ENCODE results near the gene EEPD1.
A peak's percentile ranks its signal among the peaks of the same experiment; 100 is the strongest.

The EEPD1 gene

DNA sequence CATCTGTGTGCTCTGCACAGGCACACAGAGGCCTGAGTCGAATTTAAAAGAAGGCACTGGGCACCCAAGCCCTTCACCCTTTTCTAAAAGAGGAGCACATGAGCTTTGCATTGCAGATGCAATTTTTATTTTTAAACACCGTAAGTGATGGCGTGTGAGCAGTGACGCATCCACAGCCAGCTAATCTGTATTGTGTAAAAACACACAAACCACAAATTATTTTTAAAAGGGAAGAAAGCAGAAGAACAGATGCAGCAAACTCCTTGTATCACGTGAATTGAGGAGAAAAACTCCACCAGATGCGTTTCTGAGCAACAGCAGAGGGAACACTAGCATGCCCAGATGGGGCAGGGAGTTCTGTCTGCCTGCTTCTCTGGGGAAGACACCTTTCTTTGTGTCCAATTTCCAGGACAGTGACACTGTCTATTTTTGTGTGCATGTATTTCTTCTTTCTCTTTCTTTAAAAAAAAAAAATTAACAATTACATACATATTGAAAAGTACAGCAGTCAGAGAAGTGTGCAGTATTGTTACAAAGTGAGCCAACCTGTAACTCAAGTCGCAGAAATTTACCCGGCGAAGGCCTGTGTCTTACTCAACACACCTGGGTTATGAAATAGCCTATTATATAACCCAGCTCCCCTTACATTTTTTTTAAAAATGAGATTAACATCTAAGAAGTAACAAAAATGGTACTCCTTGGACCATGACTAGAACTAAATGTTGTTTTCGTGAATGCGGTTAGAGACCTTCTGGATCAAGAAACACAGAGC lies 39.2 kb downstream of the EEPD1 start:
- peak; percentile 39 for DNase-seq

DNA sequence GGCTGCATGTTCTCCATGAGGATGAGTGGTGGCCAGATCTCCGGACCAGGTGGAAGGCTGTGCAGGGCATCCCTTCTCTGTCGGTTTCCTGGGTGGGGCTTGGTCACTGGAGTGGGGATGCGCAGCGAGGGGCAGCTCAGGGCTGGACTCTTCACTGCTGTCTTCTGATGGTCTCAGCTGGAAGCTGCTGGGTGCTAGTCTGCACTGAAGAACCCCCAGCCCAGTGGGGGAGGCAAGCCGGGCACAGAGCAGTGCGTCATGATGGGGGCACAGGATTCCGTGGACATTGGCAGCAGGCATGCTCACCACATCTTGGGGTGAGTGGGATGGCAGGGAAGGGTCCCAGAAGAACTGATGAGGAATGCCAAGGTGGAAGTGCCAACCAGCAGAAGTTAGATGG lies 39.8 kb downstream of the EEPD1 start:
- no peak for DNase-seq

DNA sequence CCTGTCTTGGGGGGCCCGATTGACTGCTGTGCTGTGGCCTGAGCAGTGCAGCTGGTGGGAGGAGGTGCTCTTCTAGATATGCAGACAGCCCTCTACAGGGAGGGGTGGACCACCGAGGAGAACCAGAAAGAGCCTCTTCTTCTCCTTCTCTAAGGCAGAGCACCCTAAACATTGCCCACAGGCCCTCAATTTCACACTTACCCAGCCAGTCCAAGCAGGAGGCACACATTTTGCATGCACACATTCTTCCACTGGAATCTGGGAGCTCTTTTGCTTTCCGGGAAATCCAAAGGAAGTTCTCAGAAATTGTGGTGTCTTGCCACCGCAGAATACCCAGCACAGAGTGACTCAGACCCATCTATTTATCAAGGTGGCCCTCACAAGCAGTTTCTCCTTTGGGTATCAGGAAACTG lies 45.8 kb downstream of the EEPD1 start:
- DNase-seq = no peak

DNA sequence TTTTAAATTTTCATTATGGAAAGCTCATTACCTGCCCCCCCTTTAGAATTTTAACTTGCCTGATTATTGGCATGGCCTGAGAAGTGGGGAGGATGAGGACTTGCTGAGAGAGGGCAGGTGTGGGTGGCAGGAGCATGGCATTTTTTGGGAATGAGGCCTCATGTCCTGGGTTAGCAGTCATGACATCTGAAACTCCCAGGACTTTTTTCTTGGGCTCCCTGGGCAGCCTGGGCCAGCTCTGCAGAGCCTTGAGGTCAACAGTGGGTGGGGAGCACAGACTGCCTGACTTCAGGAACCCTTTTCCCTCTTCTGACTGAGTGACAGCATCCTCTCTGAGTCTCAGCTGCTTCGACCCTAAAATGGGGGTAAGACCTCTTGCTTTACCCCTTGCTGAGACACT lies 46.3 kb downstream of the EEPD1 start:
- no peak for DNase-seq

DNA sequence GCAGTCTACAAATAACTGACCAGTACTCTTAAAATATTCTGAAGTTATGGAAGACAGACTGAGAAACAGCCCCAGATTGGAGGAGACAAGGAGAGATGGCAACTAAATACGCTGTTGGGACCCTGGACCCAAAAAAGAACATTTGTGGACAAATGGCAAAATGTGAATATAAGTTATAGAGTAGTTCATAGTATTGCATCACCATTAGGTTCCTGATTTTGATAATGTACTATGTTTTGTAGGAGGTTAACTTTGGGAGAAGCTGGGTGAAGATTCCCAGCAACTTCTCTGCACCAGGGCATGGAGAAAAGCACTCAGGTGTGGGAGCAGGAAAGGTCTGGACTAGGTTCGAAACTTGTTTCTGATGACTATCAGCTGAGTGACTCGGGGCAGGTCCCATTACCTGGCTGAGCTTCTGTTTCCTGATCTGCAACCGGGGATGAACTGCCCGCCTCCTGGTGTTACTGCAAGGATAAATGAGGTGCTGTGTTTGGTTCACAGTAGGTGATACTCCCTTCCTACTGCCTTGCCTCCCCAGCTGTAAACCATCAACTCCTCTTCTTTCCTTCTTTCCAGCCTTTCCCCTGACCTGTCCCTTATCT lies 48.2 kb downstream of the EEPD1 start:
- no peak for DNase-seq

DNA sequence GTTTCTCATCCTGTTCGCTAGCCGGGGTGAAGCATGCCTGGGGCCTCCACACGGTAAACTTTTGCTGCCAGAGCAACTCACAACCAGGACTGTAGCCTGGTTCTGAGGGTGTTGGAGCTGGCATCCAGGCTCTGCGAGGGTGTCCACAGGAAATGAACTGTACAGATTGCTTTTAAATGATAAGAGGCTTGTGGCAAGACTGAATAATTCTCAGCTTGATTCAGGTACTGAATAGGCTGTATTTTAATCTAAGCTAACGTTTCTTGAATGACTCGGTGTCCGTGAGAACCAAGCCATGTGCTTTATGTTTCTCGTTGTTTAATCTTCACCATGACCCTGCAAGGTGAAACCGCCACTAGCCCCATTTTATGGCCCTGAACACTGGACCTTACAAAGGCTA lies 49.3 kb downstream of the EEPD1 start:
- DNase-seq = no peak

DNA sequence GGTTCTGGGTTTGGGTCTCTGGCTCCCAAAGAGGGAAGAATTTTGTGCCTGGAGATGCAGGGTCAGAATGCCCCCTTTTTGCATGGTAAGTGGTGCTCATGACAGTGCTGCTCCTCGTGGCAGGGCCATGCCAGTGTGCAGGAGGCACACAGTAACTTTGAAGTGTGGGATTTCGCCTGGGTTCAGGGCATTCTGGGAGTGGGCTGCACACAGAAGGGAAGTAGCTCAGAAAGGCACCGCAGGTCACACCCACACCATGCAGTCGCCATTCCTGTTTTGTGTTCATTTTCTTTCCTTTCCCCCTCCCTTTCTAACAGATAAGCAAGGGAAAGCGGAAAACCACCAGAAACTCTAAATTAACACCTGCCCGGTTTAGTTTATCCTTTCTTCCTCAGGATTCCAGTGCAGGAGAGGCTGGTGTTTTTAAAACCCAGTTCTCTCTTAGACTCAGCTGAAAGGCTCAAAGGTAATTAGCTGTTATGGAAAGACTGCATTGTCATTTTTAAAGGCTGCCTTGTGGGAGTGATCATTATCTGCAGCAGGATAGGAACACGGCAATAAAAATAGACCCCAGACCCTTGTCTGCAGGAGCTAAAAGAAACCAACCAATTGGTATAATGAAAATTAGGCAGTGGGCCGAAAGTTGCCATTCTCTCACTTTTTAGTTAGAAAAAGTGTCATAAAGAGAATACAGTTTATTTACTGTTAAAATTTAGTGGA lies 50.2 kb downstream of the EEPD1 start:
- peak; percentile 21 for DNase-seq

DNA sequence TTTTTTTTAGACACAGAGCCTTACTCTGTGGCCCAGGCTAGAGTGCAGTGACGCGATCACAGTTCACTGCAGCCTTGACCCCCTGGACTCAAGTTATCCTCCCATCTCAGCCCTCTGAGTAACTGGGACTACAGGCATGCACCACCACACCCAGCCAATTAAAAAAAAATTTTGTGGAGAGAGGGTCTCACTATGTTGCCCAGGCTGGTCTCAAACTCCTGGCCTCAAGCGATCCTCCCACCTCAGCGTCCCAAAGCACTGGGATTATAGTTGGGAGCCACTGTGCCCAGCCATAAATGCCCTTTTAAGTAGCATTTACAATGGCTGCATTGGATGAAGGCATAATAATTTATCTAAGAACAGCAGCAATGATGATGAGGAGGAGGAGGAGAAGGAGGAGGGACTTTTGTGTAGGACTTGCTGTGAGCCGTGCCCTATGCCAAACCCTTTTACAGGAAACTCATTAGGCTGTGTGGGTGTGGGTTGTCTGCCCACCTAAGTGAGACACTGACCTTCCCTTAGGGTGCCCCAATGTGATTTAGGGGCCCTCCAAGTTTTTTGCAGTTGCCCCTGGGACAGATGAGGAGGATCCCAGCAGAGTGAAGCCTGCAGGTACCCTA lies 51.1 kb downstream of the EEPD1 start:
- no peak for DNase-seq

DNA sequence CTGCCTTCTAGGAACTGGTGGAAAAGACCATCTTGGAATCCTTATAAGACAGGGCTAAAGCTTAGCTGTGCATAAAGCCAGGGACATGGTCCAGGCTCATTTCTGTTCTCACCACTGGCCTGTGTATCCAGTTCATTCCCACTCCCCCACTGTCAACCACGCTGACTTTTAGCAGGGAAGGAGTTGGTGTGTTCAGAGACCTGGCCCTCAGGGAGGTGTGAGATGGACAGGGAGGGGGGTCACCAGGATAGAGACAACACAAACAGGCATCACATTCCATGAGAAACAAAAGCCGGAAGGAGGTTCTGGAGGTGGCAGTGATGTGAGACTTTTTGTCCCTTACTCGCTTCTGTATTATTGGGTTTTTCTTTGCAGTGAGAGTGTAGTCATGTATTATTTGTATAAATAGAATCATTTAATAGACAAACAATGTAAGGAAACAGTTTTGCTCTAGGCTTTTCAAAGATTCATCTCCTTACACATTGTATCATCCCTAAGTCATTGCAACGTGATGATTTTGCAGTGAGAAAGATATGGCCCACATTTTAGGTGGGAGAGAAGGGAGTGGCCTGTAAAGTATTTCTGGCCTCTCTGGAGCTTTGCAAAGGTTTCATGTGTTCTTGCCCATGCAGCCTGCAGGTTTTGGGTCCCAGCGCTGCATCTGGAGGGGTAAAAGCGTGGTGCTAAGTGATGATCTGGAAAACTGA lies 52.0 kb downstream of the EEPD1 start:
- DNase-seq = peak; percentile 29

DNA sequence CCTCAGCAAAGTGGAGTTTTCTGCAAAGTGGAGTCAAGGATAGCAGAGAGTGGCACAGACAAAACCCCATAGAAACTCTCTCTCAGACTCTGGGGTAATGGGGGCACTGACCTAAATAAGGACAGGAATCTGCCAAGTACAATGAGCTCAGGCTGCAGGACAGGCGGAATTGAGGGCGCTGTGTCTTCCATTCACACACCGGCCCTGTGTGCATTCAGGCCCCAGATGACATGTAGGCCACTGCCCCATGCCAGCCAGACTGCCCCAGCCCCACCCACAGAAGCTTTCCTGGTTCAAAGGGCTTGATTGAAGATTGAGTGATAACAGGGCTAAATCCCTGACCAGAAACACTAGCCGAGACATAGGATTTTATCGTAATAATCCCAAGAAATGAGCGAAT lies 52.7 kb downstream of the EEPD1 start:
- DNase-seq = peak; percentile 73

DNA sequence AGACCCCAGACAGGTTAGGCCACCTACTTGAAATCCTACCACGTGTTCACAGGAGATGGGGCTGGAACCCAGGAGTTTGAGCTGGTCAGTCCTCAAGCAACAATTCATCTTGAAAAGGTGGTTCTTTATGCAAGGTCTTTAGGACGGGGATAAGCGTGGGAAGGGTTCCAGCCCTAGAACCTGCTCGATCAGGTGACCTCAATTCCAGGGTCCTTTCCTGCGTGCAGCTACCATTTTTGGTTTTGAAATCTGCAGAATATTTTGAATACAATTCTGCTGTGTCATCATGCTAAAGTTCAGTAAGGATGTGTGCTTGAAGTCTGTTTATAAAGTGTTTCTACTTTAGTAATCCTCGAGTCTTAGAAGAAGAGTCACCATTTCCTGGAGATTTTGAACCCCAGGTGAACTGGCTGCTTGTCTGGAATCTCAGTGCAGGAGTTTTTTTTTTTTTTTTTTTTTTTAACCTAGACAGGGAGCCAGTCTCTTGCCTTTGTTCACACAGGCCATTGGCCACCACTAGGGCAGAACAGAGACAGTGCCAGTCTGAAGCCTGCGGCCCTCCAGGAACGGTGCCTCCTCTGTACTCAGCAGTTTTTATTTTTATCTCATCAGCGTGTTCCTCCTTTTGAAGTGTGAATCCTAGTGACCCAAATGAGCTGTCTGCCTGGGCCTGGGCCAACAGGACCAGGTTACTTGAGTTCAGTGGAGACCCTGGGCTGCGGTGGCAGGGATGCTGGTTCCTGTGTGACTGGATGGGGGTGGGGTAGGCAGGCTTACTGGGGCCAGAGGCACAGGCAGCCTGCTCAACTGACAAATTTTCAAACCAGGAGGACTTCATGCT lies 54.6 kb downstream of the EEPD1 start:
- peak; percentile 46 for DNase-seq

DNA sequence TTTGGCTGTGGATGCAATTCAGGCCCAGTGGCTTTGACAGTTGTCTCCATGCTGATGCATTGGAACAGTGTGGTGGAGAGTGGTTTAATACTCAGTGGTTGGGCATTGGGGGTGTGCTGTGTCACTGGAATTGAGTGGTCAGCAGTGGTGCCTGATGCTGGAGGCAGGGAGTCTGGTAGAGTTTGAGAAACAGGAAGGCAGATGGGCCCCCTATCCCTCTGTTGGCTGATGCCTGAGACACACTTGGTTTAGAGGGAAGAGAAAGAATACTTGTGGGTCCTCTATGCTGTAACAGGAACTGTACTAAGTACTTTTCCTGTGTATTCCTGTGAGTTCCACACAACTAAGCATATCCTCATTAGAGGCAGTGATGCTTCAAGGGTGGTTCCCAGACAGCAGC lies 55.4 kb downstream of the EEPD1 start:
- DNase-seq = peak; percentile 21

DNA sequence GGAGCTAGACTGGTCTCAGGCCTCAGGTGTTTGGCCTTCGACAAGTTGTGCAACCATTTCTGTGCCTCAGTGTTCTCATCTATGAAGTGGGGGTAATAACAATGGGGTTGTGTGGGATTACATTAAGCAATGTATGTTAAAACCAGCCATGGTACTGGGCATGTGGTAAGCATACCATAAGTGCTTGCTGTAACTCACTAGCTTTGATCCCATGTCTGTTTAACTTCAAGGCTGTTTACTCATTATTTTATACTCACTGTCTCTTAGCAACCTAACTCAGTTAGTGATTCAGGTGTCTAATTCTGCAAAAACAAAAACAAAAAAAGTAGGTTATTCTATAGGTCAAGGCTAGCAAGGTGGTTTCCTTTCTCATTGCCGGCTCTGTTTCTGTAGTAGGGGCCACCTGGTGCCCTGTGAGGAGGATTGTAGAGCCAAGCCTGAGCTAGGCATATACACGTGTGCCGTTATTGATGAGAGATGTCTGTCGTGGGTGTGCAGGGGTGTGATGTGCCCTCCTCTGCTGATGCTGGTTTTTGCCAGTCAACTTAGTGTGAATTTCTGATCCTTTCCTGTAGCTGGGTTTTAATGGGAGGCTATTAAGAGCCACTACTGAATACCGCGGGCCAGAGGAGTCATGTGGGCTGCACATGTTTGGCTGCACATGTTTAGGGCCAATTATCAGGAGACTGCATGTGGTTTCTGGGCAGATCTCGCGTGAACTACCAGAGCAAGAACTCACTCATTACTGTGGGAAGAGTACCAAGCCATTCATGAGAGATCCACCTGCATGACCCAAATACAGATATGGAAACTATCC lies 56.2 kb downstream of the EEPD1 start:
- DNase-seq = peak; percentile 21

DNA sequence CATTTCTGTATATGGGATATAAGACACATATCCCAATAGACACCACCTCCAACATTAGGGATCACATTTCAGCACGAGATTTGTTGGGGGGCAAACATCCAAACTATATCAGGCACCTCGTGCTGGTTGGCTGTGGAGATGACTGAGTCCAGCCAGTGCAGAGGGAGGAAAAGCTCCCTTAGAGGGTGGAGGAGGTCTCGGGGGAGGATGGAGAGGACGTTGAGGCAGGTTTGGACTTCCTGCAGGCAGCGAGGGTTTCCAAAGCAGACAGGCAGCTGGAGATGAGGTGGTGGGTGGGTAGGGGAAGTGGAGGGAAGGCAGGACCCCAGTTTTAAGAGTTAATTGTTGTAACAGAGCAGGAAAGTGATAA lies 56.7 kb downstream of the EEPD1 start:
- no peak for DNase-seq

DNA sequence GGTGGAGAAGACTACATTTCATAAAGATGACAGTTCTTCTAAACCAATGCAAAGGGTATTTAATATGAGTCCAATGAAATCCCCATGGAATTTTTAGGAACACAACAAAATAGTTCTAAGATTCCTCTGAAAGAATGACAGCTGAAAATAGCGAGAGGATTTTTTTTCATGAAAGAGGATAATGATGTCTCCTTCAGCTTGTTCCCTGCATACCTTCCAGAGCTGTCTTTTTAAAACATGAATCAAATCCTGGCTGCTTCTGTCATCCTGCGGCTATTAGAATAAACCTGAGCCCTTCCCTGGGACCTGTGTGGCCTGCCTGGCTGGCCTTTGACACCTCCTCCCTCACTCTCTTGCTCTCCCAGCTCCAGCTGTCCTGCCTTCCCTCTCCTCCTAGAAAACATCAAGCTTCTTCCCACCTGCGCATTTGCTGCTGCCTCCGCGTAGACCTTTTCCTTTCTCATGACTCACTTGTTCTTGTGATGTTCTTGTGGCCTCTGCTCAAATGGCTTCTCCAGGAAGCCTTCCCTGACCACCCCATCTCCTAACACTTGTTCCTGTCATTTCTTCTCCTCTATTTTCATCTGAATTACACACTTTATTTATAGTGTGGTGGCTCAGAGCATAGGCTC lies 57.4 kb downstream of the EEPD1 start:
- DNase-seq = no peak

DNA sequence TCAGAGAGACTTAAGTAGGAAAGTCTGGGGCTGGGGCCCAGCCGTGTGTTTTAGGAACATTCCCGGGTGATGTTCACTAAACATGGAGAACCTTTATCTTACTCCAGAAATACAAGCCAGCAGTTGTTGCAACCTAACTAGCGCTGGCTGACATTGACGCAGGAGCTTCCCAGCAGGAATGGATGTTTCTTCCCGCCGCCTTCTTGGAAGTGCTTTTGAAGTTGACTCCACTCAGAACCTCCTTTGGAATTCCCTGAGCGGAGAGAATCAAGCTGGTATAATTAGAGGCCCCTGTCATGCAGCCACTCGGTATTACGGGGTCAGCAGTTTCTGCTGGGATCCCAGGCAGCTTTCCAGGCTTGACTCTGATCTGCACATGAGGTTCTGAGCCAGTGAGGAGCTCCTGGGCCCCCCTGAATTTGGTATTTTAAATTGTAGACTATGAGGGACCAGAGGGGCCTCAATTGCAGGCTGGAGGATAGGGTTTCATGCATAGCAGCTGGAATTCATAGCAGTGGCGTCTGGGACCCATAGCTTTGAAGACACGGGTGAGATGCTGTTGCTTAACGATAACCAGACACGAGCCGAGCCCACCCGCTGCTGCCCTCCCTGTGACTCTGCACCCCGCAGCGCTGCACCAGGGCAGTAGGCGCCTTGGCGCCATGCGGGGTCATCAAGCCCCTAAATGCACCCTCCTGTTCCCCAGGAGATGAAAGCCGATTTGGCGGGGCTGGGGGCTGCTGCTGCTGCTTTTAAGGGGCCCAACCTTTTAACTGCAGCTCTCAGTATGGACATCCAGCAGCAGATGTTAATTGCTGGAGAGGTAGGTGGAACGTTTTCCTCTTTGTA lies 61.8 kb downstream of the EEPD1 start:
- peak; percentile 78 for DNase-seq

DNA sequence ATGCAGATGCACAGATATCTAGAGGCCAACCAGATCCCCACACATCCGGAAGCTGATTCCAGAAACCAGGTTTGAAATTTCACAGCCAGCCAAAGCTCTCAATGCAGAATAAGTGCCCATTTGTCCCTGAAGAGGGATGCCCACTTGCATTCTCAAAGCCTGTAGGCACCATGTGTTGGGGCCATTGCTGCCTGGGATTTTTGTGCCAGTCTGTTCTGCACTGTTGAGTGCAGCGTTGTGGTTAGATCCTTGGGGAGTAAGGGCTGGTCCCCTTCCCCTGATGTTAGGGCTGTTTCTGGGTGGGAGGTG lies 62.4 kb downstream of the EEPD1 start:
- DNase-seq = no peak

DNA sequence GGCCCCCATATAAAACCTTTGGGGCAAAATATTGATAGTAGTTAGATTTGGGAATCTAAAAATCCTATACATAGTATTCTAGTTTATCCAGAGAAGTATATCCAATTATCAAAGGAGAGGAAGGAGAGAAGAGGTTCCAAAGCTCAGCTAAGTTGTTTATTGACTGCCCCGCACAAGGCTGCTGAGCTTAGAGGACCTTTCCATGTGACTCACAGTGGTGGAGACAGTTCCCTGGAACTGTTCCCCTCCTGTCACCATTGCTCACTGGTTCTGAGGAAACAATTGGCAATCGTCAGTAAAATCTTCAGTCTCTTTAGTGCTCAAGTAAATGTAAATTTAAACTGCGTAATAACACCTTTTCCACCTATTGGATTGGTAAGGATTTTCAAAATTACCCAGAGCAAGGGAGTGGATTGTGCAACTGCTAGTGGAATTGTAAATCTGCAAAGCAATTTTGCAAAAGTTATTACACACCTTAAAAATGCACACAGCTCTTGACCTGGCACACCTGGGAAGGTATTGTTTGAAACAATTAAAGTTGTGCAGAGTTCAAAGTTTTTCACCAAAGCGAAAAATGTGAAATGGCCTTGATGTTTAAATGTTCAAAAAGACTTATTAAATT lies 63.1 kb downstream of the EEPD1 start:
- no peak for DNase-seq

DNA sequence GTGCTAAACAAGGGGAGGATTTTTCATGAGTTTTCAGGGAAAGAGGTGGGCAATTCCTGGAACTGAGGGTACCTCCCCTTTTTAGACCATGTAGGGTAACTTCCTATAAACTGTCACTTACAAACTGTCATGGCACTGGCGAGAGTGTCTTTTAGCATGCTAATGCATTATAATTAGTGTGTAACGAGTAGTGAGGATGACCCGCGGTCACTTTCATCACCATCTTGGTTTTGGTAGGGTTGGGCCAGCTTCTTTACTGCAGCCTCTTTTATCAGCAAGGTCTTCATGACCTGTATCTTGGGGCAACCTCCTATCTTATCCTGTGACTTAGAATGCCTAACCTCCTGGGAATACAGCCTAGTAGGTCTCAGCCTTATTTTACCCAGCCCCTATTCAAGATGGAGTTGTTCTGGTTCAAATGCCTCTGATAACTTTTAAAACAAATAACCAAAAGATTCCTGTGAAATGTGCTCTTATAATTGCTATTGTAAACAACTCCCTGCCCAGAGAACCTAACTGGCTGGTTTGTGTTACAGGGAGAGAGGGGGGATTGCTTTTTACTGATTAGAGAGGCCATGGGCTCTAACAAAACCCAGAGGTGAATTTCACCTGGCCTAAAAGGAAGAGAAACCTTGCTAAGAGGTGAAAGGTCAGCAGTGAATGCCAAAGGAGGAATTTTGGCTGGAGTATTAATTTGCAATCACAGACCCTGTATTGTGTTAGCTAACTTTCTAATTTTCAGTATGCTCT lies 64.3 kb downstream of the EEPD1 start:
- no peak for DNase-seq

All from eye (tissue), 1 donor.